ENCODE data around the gene RAD9B. TPM values are rescaled to one million over a fixed set of nuclear protein-coding genes. Genes with fewer than 3 reads are reported as not detected.

Gene RAD9B
- total and polyA plus RNA-seq, 10 of the 15 experiments (the other 5 are each of a cell fraction or from before 2014, with no cell fraction given), result 0.54 to 2.0 (median 1.3) TPM

GRCh38 chr12:110540048-110540447 lies 37.9 kb downstream of the RAD9B start (continued):
- no peak for TF ChIP-seq BCL3 (IDR thresholded peaks at IDR 0.05; ENCODE audit: borderline replicate concordance, insufficient read depth, low read depth, low read length, poor library complexity, severe bottlenecking)
- TF ChIP-seq JUND (IDR thresholded peaks at IDR 0.05; ENCODE audit: low read depth, low read length), result no peak
- no peak for TF ChIP-seq EZH2 (IDR thresholded peaks at IDR 0.05; ENCODE audit: borderline replicate concordance, control insufficient read depth, low read depth, low read length)
- no peak for TF ChIP-seq E4F1 (IDR thresholded peaks at IDR 0.05; ENCODE audit: borderline replicate concordance, partially characterized antibody)
- TF ChIP-seq CBX3 (IDR thresholded peaks at IDR 0.05; ENCODE audit: borderline replicate concordance, low read depth), result no peak
- TF ChIP-seq ZNF207 (IDR thresholded peaks at IDR 0.05; ENCODE audit: borderline replicate concordance), result no peak
- TF ChIP-seq RFX5 (IDR thresholded peaks at IDR 0.05; ENCODE audit: low read depth, low read length), result no peak
- TF ChIP-seq IKZF2 (IDR thresholded peaks at IDR 0.05), result peak; percentile 46 to 50; a peak in 2 of 4 replicates
- TF ChIP-seq ASH2L (IDR thresholded peaks at IDR 0.05; ENCODE audit: borderline replicate concordance, low read depth), result no peak
- TF ChIP-seq ZBTB11 (CRISPR knock-in tag; IDR thresholded peaks at IDR 0.05), result no peak
- no peak for TF ChIP-seq ATF7 (IDR thresholded peaks at IDR 0.05; ENCODE audit: low read depth)
- no peak for TF ChIP-seq SMARCA5 (IDR thresholded peaks at IDR 0.05)
- TF ChIP-seq ELK1 (IDR thresholded peaks at IDR 0.05; ENCODE audit: low read depth, low read length), result no peak
